Measurements from ENCODE around the gene IGFBP1. TPM values are rescaled to one million over a fixed set of nuclear protein-coding genes. Genes with fewer than 3 reads are reported as not detected.
"Not testable (repeated sequence)": the region's sequence is repeated elsewhere in the genome, so short reads cannot be mapped to it uniquely, and the experiment has no call there.

IGFBP1 gene
- total RNA-seq, 1 donor from 2014 or later: not detected

DNA sequence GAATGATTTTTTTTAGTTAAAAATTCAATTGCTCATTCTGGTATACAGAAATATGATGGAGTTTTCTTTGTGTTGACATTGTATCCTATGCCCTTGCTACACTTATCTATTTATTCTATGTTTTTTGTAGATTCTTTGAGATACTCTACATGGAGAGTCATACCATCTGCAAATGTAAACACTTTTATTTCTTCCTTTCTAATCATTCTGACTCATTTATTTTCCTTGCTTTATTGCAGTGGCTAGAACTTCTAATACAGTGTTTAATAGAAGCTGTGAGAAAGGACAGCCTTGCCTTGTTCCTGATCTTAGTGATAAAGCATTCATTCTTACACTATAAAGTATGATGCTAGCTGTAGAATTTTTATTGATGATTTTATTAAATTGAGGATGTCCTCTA is 42.7 kb downstream of the IGFBP1 start:
- no peak for DNase-seq (ENCODE audit: extremely low read depth, low read depth, low spot score)

- DNase-seq (ENCODE audit: extremely low read depth, low read depth, low spot score): no peak
Observed at GRCh38 chr7:45937301-45937700, 49.0 kb downstream of the IGFBP1 start.

- DNase-seq (ENCODE audit: extremely low read depth, low read depth, low spot score): no peak
Observed at GRCh38 chr7:45937862-45938261, 49.6 kb downstream of the IGFBP1 start.

DNA sequence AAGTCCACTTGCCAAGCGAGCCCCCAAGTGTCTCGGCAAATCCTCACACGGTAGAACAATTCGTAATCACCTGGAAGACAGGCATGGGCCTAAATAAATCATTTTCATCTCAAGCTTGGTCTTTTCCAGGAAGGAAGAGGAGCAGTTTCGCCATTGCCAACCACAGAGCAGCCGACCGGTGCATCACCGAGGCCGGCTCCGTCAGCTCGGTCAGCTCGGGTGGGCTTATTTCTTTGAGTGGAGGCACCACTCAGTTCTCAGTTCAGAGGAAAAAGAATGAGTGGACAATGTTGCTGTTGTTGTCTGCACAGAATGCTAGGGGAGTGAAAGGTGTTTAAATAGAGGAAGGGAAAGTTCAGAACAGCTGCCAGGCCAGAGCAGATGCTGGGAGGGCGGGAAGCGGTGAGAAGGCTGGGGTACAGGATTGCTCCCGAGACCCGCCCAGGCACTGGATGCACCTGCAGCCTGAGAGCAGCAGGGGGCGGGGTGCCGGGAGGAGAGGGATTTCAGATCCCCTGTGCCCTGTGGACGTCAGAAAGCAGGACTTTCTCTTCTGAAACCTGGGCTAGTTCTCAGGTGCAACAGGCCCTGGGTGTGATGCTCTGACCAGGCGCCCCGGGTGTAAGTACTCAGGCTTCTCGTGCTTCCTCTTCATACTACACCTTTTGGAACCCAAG is 50.5 kb downstream of the IGFBP1 start:
- no peak for DNase-seq (ENCODE audit: extremely low read depth, low read depth, low spot score)

DNA sequence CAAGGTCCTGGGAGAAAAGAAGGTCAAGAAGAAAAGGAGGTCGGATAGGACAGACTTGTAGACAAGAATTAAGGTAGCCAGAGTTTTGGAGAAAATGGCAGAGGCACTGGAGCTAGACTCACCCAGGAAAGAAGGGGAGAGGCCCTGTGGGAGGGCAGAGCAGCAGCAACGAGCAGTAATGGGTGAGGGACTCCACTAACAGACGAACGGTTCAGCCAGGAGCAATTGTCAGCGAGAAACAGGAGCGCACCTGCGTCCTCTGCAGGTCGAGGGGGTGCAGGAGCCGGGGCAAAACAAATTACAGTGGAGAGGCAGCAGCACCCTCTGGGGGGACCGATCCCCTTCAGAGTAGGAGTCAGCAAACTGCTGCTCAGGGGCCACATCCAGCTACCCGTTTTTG is 51.3 kb downstream of the IGFBP1 start:
- no peak for DNase-seq (ENCODE audit: extremely low read depth, low read depth, low spot score)

GRCh38 chr7:45940237-45940781 is 52.0 kb downstream of the IGFBP1 start:
- DNase-seq (ENCODE audit: extremely low read depth, low read depth, low spot score): not testable (repeated sequence)

GRCh38 chr7:45940939-45941338 is 52.7 kb downstream of the IGFBP1 start:
- no peak for DNase-seq (ENCODE audit: extremely low read depth, low read depth, low spot score)

Other genes starting within 250 kb of the IGFBP1 start
- gene CCDC201, start 15.4 kb upstream of the IGFBP1 start, total RNA-seq: not detected in 2 replicates
- gene IGFBP3, start 32.8 kb downstream of the IGFBP1 start, total RNA-seq: 49.0 and 247 TPM in 2 replicates